GM19455 (cell line): Measurements from ENCODE around the gene SARDH.

ENCODE experiments used
- ATAC-seq: cut with Tn5 transposase; IDR thresholded peaks from one replicate; pipeline ENCODE4 v1.9.1; 2021; ENCODE audit not compliant: unreplicated experiment

The SARDH gene

GRCh38 chr9:133734590-133735414, 3.4 kb downstream of the SARDH start:
- no peak for ATAC-seq

- no peak for ATAC-seq
Measured at GRCh38 chr9:133733796-133734533, 4.2 kb downstream of the SARDH start.

- ATAC-seq: no peak
Measured at GRCh38 chr9:133733421-133733795, 4.7 kb downstream of the SARDH start.

GRCh38 chr9:133732639-133733408, 5.3 kb downstream of the SARDH start:
- ATAC-seq: no peak

- no peak for ATAC-seq
Measured at GRCh38 chr9:133731876-133732638, 6.1 kb downstream of the SARDH start.

- no peak for ATAC-seq
Measured at GRCh38 chr9:133730994-133731715, 7.0 kb downstream of the SARDH start.

GRCh38 chr9:133729617-133730281, 8.4 kb downstream of the SARDH start:
- ATAC-seq: no peak

- no peak for ATAC-seq
Measured at GRCh38 chr9:133728856-133729616, 9.1 kb downstream of the SARDH start.

- ATAC-seq: no peak
Measured at GRCh38 chr9:133727876-133728441, 10.2 kb downstream of the SARDH start.

- no peak for ATAC-seq
Measured at GRCh38 chr9:133727277-133727875, 10.8 kb downstream of the SARDH start.

GRCh38 chr9:133726401-133727276, 11.5 kb downstream of the SARDH start:
- no peak for ATAC-seq

- no peak for ATAC-seq
Measured at GRCh38 chr9:133725886-133726285, 12.3 kb downstream of the SARDH start.

GRCh38 chr9:133718563-133719315, 19.4 kb downstream of the SARDH start:
- no peak for ATAC-seq

GRCh38 chr9:133717113-133718031, 20.8 kb downstream of the SARDH start:
- ATAC-seq: no peak

- no peak for ATAC-seq
Measured at GRCh38 chr9:133716564-133717112, 21.5 kb downstream of the SARDH start.
